Stimulated activated CD4-positive, alpha-beta T cell treated with anti-CD3 and anti-CD28 coated beads, TNF-alpha, amount 100 ng/mL, for 48 hours (primary cell): ENCODE measurements around the gene CNPY2.
"Not testable (repeated sequence)": the region's sequence is repeated elsewhere in the genome, so short reads cannot be mapped to it uniquely, and the experiment has no call there.

ENCODE experiments used
- DNase-seq, 3 donors: peaks; one replicate each; pipeline ENCODE4 v3.0.0-alpha.2; 2020; ENCODE audit warnings: low read depth in 3 of 3

The CNPY2 gene

DNA sequence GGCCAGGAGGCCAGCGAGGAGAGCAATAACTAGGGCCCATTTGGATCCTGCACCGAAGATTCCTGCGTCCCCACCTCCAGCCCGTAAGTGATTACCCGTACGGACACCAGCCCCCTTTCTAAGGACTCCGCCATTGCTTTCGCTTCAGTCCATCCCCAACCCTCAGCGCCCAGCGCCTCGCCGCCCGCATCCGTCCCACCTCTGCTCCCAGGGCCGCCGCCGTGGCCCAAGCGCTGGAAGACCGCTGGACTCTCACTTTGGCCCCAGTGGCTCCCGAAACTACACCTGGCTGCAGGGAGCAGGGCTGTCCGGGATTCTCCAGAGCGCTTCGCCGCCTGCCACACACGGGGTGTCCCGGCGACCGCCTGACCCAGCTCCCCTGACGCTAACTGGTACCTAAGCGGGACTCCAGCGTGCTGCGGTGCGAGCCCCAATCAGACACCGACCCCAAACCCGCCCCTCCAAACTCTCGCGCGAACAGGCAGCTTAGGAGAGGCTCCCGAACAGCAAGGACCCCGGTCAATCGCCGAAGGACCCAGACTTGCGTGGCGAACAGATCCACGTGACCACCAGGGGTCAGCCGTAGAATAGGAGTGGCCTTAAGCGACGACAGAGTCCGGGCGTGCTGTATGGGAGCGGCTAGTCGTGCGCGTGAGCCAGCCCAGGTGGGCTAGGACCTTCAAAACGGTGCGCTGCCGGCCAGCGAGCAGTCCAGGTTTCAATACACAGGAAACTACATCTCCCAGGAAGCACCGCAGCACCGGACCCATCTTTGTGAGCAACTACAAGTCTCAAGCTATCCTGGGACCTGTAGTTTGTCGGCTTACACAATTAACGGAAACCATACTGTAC, at the start of gene CNPY2:
Gene CNPY2 (minus strand): TSS at position 367 of the 852 bp plus-strand sequence. CDS start 771 bp downstream, outside the sequence.
- DNase-seq, result peak; percentile 81 to 93 (median 89)

DNA sequence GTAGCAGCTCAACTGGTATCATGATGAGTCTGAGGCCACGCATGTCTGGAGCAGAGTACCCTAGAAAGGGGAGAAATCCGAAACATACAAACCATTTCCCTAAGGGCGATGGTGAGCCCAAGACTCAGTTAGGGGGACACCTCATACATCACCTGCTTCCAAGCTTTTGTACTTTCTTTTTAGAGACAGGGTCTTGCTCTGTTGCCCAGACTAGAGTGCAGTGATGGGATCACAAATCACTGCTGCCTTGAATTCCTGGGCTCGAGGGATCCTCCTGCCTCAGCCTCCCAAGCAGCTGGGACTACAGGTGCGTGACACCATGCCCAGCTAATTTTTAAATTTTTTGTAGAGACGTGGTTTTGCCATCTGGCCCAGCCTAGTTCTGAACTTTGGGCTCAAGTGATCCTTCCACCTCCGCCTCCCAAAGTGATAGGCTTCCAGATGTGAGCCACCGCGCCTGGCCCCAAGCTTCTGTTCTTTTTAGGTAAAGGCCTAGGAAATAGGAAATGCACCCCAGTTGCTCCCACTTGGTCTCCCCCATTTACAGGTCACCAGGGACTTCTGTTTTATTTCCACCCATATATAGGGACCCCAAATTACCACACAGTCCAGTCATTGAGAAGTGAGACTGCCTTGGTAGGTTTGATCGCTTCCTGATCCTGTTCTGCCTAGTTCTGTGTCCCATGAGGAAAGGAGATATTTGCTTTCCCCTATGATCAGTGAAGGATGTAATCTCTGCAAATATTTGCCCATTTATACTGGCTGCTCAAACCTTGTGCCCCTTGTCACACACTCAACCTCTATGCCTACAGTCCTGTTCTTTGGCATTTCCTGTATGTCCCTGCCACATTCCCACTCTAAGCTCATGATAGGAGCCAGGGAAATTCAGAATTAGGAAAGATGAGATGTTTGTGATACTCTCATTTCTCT, 46.6 kb upstream of the CNPY2 start, which contains the start of gene APOF:
Gene APOF (minus strand): TSS at position 728 of the 930 bp plus-strand sequence. CDS start 112 bp downstream, at position 616.
- DNase-seq, result no peak

DNA sequence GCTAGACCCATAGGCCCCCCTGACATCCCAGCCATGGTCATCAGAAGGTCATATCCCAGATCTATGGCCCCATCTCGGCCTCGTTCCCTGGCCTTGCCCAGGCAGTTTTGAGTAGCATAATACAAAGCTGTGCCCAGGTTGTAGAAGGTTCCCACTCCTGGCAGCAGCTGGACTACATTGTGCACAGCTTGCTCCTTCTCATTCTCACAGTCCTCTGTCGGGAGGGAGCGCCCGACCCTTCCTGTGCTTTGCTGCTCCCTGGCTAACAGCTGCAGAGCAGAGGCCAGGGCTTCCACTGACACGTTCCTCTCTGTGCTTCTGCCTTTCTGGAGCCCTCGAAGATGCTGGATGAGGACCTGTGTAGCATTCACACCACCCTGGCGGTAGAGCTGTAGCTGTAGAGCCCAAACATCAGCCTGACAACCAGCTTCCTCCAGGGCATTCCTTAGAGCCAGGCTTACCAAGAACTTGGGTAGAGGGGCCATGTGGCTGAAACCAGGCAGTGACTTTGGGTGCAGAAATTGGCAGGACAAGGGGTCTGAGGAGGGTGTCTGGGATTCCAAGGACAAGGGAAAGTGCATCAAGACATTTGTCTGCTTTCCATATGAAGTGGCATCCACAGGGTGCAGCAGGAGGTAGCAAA, 45.8 kb upstream of the CNPY2 start:
- DNase-seq, result no peak

DNA sequence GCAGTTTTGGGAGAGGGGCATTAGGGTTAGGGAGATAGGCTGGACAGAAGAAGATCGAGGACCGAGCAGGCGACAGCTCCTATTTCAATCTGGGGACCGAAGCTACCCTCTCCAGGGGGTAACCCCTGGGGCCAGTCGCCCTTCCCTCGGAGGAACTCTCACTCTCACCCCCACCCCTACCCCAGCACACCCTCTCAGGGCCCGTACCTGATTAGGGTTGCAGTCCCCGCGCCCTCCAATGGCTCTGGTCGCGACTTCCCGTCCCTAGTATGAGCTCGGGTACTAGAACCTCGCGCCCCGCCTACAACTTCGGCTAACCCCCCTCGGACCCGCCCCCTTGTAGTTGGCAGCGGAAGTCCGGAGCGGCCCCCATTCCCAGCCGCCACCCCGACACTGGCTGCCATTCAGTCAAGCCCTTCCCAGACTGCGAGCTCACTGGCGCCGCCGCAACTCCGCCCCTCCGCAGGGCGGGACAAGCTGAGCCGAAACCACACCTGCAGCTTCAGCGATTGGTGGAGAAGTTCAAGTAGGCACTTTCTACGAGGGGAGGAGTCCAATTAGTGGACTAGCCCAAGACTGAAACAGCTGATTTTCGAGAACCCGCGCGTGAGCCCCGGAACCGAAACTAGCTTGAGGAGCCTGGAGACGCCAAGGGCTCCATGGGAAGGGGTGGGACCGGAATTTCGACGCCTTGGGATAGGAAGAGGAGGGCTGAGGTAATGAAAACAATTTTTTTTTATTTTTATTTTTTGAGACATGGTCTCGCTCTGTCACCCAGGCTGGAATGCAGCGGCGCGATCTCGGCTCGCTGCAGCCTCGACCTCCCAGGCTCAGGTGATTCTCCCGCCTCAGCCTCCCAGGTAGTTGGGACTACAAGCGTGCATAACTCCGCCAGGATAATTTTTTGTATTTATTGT, 44.3 kb upstream of the CNPY2 start, which contains the start of gene STAT2:
Gene STAT2 (minus strand): TSS at position 257 of the 917 bp plus-strand sequence. CDS start 3,536 bp downstream, outside the sequence.
- peak; percentile 97 to 99 (median 97) for DNase-seq

DNA sequence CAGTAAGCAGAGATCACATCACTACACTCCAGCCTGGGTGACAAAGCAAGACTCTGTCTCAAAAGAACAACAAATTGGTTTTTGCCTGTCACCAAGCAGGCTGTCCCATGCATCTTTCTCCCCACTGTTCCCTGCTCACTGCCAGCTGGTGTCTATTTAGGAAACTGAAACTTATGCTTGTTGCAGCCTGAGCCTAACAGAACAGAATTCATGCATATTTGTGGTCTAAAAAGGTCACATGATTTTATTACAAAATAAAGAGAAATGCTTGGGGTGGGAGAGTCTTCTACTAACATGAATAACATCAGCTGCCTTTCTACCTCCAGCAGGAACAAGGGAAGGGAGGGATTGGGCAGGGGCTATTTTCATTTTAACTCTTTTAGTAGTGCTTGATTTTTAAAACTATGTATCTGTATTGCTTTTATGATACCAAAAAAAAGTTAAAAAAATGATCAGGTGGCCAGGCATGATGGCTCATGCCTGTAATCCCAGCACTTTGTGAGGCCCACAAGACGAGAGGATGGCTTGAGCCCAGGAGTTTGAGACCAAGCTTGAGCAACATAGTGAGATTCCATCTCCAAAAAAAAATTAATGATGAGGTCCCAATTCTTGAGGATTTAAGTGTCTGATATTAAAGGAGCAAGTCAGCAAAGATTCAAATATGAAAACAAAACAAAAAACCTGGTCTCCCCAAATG, 43.2 kb upstream of the CNPY2 start:
- DNase-seq, result no peak

DNA sequence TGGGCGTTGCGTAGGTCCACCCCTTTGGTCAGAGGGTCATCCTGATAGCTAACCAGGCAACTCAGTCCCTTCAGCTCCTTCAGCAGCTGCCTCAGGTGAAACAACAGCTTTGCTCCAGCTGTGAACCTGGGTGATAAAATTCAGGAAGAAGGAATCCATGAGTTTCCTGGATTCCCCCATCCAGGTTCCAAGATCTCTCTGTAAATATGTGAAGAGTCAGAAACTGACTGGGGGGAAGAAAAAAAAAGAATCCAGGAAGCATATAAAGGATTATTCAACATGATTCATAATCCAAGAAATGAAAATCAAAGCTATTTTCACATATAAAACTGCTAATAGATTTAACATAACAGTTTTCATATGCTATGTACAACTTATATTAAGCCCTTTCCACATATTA, 35.5 kb upstream of the CNPY2 start:
- DNase-seq, result no peak

DNA sequence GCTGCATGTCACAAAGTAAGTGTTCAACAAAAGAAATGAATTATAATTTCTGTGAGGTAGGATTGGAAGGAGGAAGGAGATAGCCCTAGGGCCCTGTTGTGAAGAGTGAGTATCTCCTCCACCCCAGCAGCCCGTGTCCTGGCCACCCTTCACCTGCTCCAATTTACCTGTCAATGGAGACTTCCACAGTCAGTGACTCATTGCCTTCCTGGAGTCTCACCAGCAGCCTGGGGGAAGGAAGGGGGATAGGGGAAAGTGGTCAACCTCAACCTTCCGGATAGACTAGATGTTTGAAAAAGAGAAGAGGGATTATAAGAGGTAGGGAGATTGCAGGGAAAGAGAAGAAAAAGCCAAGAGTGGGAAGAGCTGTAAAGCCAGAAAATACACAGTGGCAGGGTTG, 34.9 kb upstream of the CNPY2 start:
- DNase-seq, result no peak

DNA sequence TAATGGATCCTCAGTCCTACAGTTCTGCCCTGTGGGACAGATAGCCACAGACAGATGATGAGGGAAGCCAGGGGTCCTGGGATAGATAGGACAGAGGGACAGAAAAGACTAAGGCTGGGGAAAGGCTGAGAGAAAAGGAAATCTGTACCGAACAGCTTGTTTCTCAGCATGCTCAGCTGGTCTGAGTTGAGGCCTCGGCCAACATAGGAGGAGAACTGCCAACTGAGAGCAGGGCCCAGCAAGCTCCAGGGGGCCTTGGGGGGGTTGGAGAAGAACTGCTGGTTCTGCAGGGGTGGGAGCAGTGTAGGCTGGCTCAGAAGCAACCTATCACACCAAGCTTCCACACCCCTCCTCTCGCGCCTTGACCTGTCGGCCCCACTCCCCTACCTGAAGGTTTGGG, 33.0 kb upstream of the CNPY2 start:
- DNase-seq, result no peak

DNA sequence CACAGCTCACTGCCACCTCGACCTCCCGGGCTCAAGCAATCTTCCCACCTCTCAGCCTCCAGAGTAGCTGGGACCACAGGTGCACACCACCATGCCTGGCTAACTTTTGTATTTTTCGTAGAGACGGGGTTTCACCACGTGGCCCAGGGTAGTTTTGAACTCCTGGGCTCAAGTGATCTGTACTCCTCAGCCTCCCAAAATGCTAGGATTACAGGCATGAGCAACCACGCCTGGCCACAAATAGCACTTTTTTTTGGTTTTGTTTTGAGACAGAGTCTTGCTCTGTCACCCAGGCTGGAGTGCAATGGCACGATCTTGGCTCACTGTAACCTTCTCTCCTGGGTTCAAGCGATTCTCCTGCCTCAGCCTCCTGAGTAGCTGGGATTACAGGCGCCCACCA, 31.5 kb upstream of the CNPY2 start:
- DNase-seq, result not testable (repeated sequence)

DNA sequence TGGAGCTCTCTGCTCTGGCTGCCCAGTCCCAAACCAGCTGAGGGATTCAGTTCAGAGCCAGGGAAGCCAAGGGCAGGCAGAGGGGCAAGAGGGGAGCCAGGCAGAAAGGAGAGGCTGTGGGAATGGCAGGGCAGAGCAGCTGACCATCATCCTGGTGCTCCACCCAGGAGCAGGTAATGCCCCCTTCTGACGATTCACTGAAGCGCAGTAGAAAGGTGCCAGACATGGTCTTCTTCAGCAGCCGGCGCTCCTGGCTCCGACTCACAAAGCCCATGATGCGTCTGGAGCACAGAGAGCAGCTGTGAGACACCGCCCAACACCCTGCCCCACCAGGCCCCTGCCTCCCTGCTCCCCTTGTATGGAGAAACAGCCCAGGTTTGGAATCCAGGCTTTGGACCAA, 30.9 kb upstream of the CNPY2 start:
- no peak for DNase-seq

DNA sequence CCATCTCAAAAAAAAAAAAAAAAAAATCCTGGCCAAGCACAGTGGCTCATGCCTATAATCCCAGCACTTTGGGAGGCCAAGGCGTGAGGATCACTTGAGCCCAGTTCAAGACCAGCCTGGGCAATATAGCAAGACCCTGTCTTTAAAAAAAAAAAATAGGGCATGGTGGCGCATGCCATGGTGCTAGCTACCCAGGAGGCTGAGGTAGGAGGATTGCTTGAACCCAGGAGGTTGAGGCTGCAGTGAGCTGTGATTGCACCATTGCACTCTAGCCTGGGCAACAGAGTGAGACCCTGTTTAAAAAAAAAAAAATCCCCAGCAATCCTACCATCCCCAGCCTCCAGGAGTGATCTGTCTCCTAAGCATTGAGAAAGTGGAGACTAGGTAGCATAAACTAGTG, 26.5 kb upstream of the CNPY2 start:
- not testable (repeated sequence) for DNase-seq

DNA sequence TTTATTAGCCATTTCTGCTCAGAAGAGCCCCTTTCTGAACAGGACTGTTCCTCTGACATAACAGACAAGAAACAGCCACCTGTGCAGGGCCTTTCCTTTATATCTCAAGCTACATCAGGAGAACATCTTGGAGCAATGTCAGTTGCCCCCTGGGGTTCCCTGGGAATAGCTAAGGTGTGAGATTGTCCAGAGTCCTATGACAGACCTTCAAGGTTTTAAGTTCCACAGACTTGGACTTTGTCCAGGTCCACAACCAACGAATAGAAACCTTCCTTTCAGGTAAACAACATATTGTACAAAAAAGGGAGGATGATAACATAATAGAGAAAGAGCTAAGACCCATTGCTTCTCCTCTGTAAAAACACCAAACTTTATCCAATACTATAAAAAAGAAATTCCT, 25.8 kb upstream of the CNPY2 start:
- DNase-seq, result no peak

DNA sequence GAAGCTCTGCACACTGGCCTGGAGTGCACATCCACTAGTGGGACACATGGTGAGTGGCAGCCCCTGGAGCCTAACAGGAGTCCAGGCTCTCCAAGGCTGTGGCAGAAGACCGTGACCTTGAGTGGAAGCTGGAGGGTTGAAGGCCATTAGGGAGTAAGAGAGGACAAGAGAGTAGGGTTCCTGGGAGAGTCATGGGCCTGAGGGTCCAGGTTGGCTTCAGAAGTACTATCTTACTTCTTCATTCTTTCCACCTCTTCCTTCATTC, 23.3 kb upstream of the CNPY2 start:
- DNase-seq, result no peak

DNA sequence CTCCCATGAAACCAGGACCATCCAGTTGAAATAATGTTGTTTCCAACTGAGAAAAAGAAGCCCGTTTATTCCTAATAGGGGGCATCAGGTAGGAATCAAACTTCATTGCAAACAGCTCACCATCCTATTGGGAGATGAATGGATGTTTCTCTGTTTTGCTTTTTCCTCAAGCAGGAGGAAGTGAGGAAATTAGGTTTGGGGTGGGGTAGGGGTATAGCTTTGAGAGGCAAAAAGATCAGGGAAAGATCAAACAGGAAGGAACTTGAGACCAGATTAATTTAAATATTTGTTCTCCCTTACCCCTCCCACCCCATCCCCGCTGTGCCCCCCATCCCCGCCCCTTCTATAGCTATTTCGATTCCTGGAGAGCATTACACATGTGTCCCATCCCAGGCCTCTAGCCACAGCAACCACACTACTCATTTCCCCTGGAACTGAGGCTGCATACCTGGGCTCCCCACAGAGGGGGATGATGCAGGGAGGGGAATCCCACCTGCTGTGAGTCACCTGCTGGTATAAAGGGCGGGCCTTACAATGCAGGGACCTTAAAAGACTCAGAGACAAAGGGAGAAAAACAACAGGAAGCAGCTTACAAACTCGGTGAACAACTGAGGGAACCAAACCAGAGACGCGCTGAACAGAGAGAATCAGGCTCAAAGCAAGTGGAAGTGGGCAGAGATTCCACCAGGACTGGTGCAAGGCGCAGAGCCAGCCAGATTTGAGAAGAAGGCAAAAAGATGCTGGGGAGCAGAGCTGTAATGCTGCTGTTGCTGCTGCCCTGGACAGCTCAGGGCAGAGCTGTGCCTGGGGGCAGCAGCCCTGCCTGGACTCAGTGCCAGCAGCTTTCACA, 22.7 kb upstream of the CNPY2 start, which contains the start of gene IL23A:
Gene IL23A (plus strand): TSS at position 577 of the 850 bp plus-strand sequence. CDS start 161 bp downstream, at position 738.
- DNase-seq, result peak; percentile 75 to 87 (median 79)

DNA sequence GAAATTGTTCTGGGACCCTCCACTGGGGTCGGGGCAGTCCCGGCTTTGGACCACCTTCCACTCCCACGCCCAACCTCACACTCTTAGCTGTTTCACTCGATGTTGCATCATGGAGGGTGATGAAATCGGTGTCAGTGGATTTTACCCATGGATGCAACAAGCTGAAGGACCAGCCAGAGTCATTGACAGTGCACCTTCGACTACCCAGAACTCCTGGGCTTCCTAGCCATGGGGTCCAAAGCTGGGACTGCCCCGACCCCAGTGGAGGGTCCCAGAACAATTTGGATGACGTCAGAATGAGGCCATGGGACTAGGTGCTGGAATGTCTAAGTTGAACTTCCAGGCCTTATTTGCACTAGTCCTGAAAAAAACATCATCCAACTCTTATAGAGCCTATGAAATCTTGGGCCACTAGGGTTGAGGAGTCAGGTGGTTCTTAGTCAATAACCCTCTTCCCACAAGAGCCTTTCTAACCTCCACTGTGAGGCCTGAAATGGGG, 22.0 kb upstream of the CNPY2 start:
- DNase-seq, result no peak

DNA sequence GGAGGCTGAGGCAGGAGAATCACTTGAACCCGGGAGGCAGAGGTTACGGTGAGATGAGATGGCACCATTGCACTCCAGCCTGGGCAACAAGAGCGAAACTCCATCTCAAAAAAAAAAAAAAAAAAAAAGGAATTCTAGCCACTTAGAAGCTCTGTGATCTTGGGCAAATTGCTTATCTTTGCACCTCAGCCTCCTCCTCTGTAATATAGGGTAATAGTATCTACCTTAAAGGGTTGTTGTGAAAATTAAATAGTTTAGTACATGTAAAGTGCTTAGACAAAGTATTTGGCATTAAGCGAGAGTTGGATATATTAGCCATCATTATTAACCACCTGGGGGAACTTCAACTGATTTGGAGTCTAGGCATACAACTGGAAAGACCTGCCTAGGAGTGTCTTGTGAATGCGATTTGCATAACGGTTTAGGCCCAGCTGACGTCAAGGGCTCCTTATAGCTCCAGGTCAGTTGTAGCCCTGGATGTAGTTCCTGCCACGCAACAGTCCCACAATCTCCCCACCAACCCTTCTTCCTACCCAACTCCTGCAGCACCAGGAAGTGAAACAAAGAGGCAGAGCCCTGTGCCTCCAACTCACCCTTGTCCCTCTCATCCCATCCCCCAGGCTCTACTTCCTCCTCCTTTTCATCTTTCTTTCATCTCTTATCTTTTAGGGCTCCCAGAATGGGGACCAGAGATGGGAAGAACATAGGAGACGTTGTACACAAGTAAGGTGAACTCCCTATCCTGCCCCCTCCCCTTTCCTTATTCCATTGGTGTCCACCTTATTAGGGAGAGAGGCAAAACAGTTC, 20.8 kb upstream of the CNPY2 start:
- DNase-seq, result no peak

DNA sequence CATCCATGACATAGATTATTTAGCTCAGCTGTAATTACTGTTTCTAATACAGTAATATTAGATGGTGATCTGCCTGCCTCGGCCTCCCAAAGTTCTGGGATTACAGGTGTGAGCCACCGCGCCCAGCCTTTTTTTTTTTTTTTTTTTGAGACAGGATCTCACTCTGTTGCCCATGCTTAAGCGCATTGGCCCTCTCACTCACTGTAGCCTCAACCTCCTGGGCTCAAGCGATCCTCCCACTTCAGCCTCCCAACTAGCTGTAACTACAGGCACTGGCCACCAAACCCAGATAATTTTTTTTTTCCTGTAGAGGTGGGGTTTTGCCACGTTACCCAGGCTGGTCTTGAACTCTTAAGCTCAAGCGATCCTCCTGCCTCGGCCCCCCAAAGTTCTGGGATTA, 19.7 kb upstream of the CNPY2 start:
- DNase-seq, result not testable (repeated sequence)

DNA sequence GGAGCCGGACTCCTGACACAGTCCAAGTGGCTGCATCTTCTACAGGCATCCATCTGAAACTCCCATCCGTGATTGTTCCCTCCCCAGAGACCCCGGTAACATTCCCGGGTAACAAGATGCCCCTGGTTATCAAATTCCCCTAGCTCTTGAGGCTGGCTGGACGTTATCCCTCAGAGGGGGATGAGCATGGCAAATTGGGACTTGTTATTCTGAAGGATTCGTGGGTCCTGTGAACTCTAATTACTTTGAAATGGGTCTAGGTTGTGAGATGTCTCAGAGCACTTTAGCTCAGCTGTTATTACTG, 18.7 kb upstream of the CNPY2 start:
- no peak for DNase-seq
